HepG2 (cell line): ENCODE measurements around the gene DPY19L1. TPM values are rescaled to one million over a fixed set of nuclear protein-coding genes. Genes with fewer than 3 reads are reported as not detected.

Experiments
- DZIP1 ChIP-seq: sonication (generic); formaldehyde crosslinking; IDR thresholded peaks from 2 replicates; pipeline ENCODE4 v1.5.0; 2020; ENCODE audit warnings: mild to moderate bottlenecking, missing genetic modification reagents
- ZBTB37 ChIP-seq: sonication (generic); formaldehyde crosslinking; IDR thresholded peaks from 2 replicates; pipeline ENCODE4 v1.4.0; 2020; ENCODE audit warnings: mild to moderate bottlenecking, missing genetic modification reagents
- ZNF282 ChIP-seq: fragments of 450-650 bp; IDR thresholded peaks from 2 replicates; pipeline ENCODE4 v1.6.1; 2018; ENCODE audit not compliant: partially characterized antibody
- ZNF430 ChIP-seq: sonication (generic); formaldehyde crosslinking; IDR thresholded peaks from 2 replicates; pipeline ENCODE4 v1.9.0; 2021; ENCODE audit warnings: mild to moderate bottlenecking, missing genetic modification reagents
- ZNF441 ChIP-seq: sonication (generic); formaldehyde crosslinking; IDR thresholded peaks from 2 replicates; pipeline ENCODE4 v1.7.0; 2021; ENCODE audit warnings: missing genetic modification reagents, borderline replicate concordance
- polyA plus RNA-seq, 8 experiments: library from polyadenylated mRNA; depleted of rRNA in 3 of 8; stranded (reverse) in 7 of 8; unstranded in 1 of 8; fragments of >200 nt; fragmentation: Illumina TruSeq in 4 of 8; extraction: Trizol in 4 of 8; gene quantifications; 2 replicates each; pipeline versions ENCODE4 v1.2.1 to v1.2.3, GENCODE V29; 2011 to 2016; ENCODE audit warnings: low read depth in 4 of 8, missing spikeins in 1 of 8, mixed read lengths in 1 of 8; ENCODE audit not compliant: insufficient read depth in 1 of 8
- total RNA-seq, 5 experiments: library from RNA; depleted of rRNA; stranded (reverse); fragments of >200 nt; fragmentation: Illumina TruSeq; extraction: Trizol; gene quantifications; 2 replicates each; pipeline ENCODE4 v1.2.3, GENCODE V29; 2016; ENCODE audit warnings: low read depth in 1 of 5
- TF ChIP-seq, protein P1 (sequence below): sonication (generic); formaldehyde crosslinking; IDR thresholded peaks from 2 replicates; pipeline ENCODE4 v1.8.0; 2022; ENCODE audit warnings: missing genetic modification reagents, mild to moderate bottlenecking, borderline replicate concordance
- TF ChIP-seq, protein P2 (sequence below): IDR thresholded peaks from 2 replicates; pipeline ENCODE4 v1.6.1; 2016; ENCODE audit warnings: low read depth, missing genetic modification reagents, missing compliant biosample characterization
- TF ChIP-seq, protein P3 (sequence below): sonication (generic); formaldehyde crosslinking; IDR thresholded peaks from 2 replicates; pipeline ENCODE4 v1.8.1; 2022; ENCODE audit warnings: low read depth, mild to moderate bottlenecking, missing genetic modification reagents

DPY19L1 gene
- total and polyA plus RNA-seq, 2 of the 13 experiments (the other 11 are each of a cell fraction or from before 2014, with no cell fraction given), result 18.9 to 32.6 TPM

- TF ChIP-seq, protein P1, sequence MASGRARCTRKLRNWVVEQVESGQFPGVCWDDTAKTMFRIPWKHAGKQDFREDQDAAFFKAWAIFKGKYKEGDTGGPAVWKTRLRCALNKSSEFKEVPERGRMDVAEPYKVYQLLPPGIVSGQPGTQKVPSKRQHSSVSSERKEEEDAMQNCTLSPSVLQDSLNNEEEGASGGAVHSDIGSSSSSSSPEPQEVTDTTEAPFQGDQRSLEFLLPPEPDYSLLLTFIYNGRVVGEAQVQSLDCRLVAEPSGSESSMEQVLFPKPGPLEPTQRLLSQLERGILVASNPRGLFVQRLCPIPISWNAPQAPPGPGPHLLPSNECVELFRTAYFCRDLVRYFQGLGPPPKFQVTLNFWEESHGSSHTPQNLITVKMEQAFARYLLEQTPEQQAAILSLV (CRISPR knock-in tag), result 0 out of 2 replicates have a peak, but pooled peaks have one; percentile 62
- TF ChIP-seq ZNF441 (CRISPR knock-in tag) (peak; percentile 69; the same call in 1 of the 2 replicates), ZNF430 (CRISPR knock-in tag) (peak; percentile 58; the same call in 1 of the 2 replicates), DZIP1 (CRISPR knock-in tag) (no peak), ZNF282 (no peak), ZBTB37 (no peak)
- TF ChIP-seq, protein P2, sequence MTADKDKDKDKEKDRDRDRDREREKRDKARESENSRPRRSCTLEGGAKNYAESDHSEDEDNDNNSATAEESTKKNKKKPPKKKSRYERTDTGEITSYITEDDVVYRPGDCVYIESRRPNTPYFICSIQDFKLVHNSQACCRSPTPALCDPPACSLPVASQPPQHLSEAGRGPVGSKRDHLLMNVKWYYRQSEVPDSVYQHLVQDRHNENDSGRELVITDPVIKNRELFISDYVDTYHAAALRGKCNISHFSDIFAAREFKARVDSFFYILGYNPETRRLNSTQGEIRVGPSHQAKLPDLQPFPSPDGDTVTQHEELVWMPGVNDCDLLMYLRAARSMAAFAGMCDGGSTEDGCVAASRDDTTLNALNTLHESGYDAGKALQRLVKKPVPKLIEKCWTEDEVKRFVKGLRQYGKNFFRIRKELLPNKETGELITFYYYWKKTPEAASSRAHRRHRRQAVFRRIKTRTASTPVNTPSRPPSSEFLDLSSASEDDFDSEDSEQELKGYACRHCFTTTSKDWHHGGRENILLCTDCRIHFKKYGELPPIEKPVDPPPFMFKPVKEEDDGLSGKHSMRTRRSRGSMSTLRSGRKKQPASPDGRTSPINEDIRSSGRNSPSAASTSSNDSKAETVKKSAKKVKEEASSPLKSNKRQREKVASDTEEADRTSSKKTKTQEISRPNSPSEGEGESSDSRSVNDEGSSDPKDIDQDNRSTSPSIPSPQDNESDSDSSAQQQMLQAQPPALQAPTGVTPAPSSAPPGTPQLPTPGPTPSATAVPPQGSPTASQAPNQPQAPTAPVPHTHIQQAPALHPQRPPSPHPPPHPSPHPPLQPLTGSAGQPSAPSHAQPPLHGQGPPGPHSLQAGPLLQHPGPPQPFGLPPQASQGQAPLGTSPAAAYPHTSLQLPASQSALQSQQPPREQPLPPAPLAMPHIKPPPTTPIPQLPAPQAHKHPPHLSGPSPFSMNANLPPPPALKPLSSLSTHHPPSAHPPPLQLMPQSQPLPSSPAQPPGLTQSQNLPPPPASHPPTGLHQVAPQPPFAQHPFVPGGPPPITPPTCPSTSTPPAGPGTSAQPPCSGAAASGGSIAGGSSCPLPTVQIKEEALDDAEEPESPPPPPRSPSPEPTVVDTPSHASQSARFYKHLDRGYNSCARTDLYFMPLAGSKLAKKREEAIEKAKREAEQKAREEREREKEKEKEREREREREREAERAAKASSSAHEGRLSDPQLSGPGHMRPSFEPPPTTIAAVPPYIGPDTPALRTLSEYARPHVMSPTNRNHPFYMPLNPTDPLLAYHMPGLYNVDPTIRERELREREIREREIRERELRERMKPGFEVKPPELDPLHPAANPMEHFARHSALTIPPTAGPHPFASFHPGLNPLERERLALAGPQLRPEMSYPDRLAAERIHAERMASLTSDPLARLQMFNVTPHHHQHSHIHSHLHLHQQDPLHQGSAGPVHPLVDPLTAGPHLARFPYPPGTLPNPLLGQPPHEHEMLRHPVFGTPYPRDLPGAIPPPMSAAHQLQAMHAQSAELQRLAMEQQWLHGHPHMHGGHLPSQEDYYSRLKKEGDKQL, result no peak
- TF ChIP-seq, protein P3, sequence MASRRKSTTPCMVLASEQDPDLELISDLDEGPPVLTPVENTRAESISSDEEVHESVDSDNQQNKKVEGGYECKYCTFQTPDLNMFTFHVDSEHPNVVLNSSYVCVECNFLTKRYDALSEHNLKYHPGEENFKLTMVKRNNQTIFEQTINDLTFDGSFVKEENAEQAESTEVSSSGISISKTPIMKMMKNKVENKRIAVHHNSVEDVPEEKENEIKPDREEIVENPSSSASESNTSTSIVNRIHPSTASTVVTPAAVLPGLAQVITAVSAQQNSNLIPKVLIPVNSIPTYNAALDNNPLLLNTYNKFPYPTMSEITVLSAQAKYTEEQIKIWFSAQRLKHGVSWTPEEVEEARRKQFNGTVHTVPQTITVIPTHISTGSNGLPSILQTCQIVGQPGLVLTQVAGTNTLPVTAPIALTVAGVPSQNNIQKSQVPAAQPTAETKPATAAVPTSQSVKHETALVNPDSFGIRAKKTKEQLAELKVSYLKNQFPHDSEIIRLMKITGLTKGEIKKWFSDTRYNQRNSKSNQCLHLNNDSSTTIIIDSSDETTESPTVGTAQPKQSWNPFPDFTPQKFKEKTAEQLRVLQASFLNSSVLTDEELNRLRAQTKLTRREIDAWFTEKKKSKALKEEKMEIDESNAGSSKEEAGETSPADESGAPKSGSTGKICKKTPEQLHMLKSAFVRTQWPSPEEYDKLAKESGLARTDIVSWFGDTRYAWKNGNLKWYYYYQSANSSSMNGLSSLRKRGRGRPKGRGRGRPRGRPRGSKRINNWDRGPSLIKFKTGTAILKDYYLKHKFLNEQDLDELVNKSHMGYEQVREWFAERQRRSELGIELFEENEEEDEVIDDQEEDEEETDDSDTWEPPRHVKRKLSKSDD (CRISPR knock-in tag), result no peak
These were observed 449 bp upstream of the DPY19L1 start (continued) for GRCh38 chr7:35037526-35038341.
